ENCODE data around the gene KIF4B.
"Not testable (repeated sequence)": the region's sequence is repeated elsewhere in the genome, so short reads cannot be mapped to it uniquely, and the experiment has no call there.

The KIF4B gene

DNA sequence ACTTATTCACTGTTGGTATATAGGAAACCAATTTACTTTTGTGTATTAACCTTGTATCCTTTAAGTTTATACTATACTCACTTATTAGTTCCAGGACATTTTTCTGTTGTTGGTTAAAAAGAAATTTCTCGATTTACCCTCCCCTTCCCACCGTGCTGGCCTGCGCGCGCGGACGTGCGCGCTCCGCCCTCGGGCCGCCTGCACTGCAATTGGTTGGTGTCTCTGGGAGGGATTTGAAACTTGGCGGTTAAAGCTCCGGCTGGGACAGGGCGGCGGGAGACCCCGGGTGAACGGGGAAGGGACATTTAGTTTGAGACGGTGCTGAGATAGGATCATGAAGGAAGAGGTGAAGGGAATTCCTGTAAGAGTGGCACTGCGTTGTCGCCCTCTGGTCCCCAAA lies at the start of gene KIF4B:
TSS of gene KIF4B (plus strand) at position 230 of the 400 bp plus-strand sequence. CDS start at position 335, 105 bp downstream.
- no peaks in the 10 kb centered on the region for H3K36me3 ChIP-seq (ENCODE audit: control insufficient read depth in 2 of 2, insufficient read depth in 2 of 2, low read length in 2 of 2)
- H3K4me3 ChIP-seq (ENCODE audit: low read length in 2 of 2): no peak within 1 kb of the TSS
- no peak within 1 kb of the TSS for H3K27ac ChIP-seq (ENCODE audit: low read depth in 2 of 2, low read length in 2 of 2)
- no peaks in the 10 kb centered on the region for H3K4me1 ChIP-seq (ENCODE audit: control insufficient read depth in 2 of 2, insufficient read depth in 2 of 2, low read length in 2 of 2)
- H3K9ac ChIP-seq (ENCODE audit: low read depth in 1 of 2, low read length in 2 of 2): no peak within 1 kb of the TSS
- H3K27me3 ChIP-seq (ENCODE audit: control insufficient read depth in 2 of 2, insufficient read depth in 2 of 2, low read length in 2 of 2): no peaks in the 10 kb centered on the region
- H3K9me3 ChIP-seq (ENCODE audit: control insufficient read depth in 2 of 2, low read length in 2 of 2): no peaks in the 10 kb centered on the region

DNA sequence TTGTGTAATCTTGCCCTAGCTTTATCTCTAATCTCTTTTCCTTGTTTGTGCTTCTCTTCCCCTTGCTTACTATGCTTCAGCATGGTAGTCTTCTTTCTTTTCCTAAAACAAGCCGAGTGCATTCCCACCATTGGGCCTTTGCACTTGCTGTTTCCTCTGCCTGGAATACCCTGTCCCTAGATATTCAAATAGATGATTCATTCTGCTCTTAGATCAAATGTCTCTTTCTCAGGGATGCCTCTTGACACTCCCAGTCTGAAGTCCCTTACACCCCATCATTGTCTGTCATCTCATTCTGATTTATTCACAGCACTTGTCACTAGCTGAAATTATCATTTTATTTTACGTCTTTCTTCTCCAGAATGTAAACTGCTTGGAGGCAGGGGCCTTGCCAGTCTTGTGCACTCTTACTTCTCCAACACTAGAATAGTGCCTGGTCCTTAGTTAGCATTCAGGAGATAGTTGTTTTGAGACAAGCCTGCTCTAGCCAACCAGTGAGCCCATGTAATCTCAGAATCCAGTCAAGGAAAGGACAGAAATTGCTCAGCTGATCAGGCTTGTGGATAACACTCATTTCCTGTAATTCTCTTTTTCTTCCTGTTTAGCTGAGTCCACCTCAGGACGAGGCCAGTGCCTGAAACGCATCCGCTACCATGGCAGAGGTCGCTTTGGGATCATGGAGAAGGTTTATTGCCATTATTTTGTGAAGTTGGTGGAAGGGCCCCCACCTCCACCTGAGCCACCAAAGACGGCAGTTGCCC lies 47.3 kb upstream of the KIF4B start:
- Histone ChIP-seq H3K9me3 (ENCODE audit: control insufficient read depth in 2 of 2, low read length in 2 of 2) (no peaks in the 10 kb centered on the region), H3K27me3 (ENCODE audit: control insufficient read depth in 2 of 2, insufficient read depth in 2 of 2, low read length in 2 of 2) (no peaks in the 10 kb centered on the region), H3K4me3 (ENCODE audit: low read length in 2 of 2) (no peak overlapping the region), H3K4me1 (ENCODE audit: control insufficient read depth in 2 of 2, insufficient read depth in 2 of 2, low read length in 2 of 2) (no peaks in the 10 kb centered on the region), H3K27ac (ENCODE audit: low read depth in 2 of 2, low read length in 2 of 2) (no peak overlapping the region), H3K9ac (ENCODE audit: low read depth in 1 of 2, low read length in 2 of 2) (no peak overlapping the region), H3K36me3 (ENCODE audit: control insufficient read depth in 2 of 2, insufficient read depth in 2 of 2, low read length in 2 of 2) (peaks cover 24 to 25% of the 10 kb centered on the region in 2 donors)

GRCh38 chr5:154966874-154967273 lies 46.7 kb upstream of the KIF4B start:
- Histone ChIP-seq H3K36me3 (ENCODE audit: control insufficient read depth in 2 of 2, insufficient read depth in 2 of 2, low read length in 2 of 2) (peaks cover 18 to 22% of the 10 kb centered on the region in 2 donors), H3K4me3 (ENCODE audit: low read length in 2 of 2) (no peak overlapping the region), H3K27ac (ENCODE audit: low read depth in 2 of 2, low read length in 2 of 2) (no peak overlapping the region), H3K27me3 (ENCODE audit: control insufficient read depth in 2 of 2, insufficient read depth in 2 of 2, low read length in 2 of 2) (no peaks in the 10 kb centered on the region), H3K9ac (ENCODE audit: low read depth in 1 of 2, low read length in 2 of 2) (no peak overlapping the region), H3K4me1 (ENCODE audit: control insufficient read depth in 2 of 2, insufficient read depth in 2 of 2, low read length in 2 of 2) (no peaks in the 10 kb centered on the region), H3K9me3 (ENCODE audit: control insufficient read depth in 2 of 2, low read length in 2 of 2) (no peaks in the 10 kb centered on the region)

DNA sequence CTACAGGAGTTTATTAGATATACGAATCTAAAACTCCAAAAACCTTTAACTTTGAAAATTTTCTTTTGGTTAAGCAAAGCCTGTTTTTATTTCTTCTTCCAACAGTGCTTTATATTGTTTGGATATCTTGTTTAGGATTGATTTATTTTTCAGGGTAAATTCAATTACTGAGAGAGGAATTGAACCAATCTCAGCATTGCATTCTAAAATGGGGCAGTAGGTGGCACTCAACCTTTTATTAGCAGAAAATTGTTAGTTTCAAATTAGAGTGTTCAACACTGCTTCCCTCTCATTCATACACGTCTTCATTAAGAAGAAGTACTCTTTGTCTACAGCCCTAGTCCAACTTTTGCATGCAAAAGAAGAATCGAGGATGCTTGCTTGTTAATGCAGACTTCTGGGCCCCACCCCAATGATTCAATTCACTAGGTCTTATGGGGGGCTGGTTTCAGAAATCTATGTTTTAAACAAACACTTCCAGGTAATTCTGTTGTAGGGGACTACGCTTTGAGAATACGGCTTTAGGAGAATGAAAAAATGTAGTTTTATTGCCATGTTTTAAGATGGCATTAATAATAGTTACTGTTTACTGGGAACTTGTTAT lies 46.0 kb upstream of the KIF4B start:
- no peaks in the 10 kb centered on the region for H3K27me3 ChIP-seq (ENCODE audit: control insufficient read depth in 2 of 2, insufficient read depth in 2 of 2, low read length in 2 of 2)
- H3K27ac ChIP-seq (ENCODE audit: low read depth in 2 of 2, low read length in 2 of 2): no peak overlapping the region
- H3K4me1 ChIP-seq (ENCODE audit: control insufficient read depth in 2 of 2, insufficient read depth in 2 of 2, low read length in 2 of 2): no peaks in the 10 kb centered on the region
- peaks cover 18 to 22% of the 10 kb centered on the region in 2 donors for H3K36me3 ChIP-seq (ENCODE audit: control insufficient read depth in 2 of 2, insufficient read depth in 2 of 2, low read length in 2 of 2)
- no peak overlapping the region for H3K4me3 ChIP-seq (ENCODE audit: low read length in 2 of 2)
- no peaks in the 10 kb centered on the region for H3K9me3 ChIP-seq (ENCODE audit: control insufficient read depth in 2 of 2, low read length in 2 of 2)
- no peak overlapping the region for H3K9ac ChIP-seq (ENCODE audit: low read depth in 1 of 2, low read length in 2 of 2)

DNA sequence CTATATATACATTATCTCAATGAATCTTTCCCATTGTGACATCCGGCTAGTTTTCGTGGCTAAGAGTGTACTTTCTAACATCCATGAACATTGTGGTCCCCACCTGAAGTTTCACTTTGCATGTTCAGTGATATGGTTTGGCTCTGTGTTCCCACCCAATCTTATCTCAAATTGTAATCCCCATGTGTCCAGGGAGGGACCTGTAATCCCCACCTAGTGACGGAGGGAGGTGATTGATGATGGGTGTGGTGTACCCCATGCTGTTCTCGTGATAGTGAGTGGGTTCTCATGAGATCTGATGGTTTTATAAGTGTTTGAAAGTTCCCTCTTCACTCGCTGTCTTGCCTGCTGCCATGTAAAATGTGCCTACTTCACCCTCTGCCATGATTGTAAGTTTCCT lies 44.6 kb upstream of the KIF4B start:
- Histone ChIP-seq H3K4me3 (ENCODE audit: low read length in 2 of 2) (no peak overlapping the region), H3K9ac (ENCODE audit: low read depth in 1 of 2, low read length in 2 of 2) (no peak overlapping the region), H3K27me3 (ENCODE audit: control insufficient read depth in 2 of 2, insufficient read depth in 2 of 2, low read length in 2 of 2) (no peaks in the 10 kb centered on the region), H3K36me3 (ENCODE audit: control insufficient read depth in 2 of 2, insufficient read depth in 2 of 2, low read length in 2 of 2) (peaks cover 18 to 22% of the 10 kb centered on the region in 2 donors), H3K4me1 (ENCODE audit: control insufficient read depth in 2 of 2, insufficient read depth in 2 of 2, low read length in 2 of 2) (no peaks in the 10 kb centered on the region), H3K9me3 (ENCODE audit: control insufficient read depth in 2 of 2, low read length in 2 of 2) (no peaks in the 10 kb centered on the region), H3K27ac (ENCODE audit: low read depth in 2 of 2, low read length in 2 of 2) (no peak overlapping the region)

GRCh38 chr5:154970759-154971158 lies 42.8 kb upstream of the KIF4B start:
- Histone ChIP-seq H3K36me3 (ENCODE audit: control insufficient read depth in 2 of 2, insufficient read depth in 2 of 2, low read length in 2 of 2) (peaks cover 16 to 22% of the 10 kb centered on the region in 2 donors), H3K27ac (ENCODE audit: low read depth in 2 of 2, low read length in 2 of 2) (no peak overlapping the region), H3K9ac (ENCODE audit: low read depth in 1 of 2, low read length in 2 of 2) (no peak overlapping the region), H3K4me3 (ENCODE audit: low read length in 2 of 2) (no peak overlapping the region), H3K27me3 (ENCODE audit: control insufficient read depth in 2 of 2, insufficient read depth in 2 of 2, low read length in 2 of 2) (no peaks in the 10 kb centered on the region), H3K4me1 (ENCODE audit: control insufficient read depth in 2 of 2, insufficient read depth in 2 of 2, low read length in 2 of 2) (no peaks in the 10 kb centered on the region), H3K9me3 (ENCODE audit: control insufficient read depth in 2 of 2, low read length in 2 of 2) (no peaks in the 10 kb centered on the region)

DNA sequence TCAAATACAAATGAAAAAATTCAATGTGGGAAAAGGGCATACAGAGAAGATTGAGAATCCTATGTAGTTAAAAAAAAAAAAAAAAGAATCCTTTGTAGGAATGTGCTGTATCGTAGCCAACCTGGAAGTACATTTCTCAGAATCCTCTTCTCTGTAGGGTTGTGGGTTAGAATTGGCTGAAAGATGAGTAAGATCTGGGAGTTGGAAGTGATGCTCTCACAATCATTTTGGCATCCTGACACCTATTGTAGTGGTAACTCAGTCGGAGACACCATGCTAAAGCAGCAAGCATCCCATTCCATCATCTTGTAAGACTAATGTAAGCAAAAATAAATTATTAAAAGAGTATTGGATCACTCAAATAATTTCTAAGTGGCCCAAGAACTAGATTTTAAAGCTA lies 42.1 kb upstream of the KIF4B start:
- Histone ChIP-seq H3K4me3 (ENCODE audit: low read length in 2 of 2) (no peak overlapping the region), H3K36me3 (ENCODE audit: control insufficient read depth in 2 of 2, insufficient read depth in 2 of 2, low read length in 2 of 2) (peaks cover 13 to 20% of the 10 kb centered on the region in 2 donors), H3K27ac (ENCODE audit: low read depth in 2 of 2, low read length in 2 of 2) (no peak overlapping the region), H3K9ac (ENCODE audit: low read depth in 1 of 2, low read length in 2 of 2) (no peak overlapping the region), H3K27me3 (ENCODE audit: control insufficient read depth in 2 of 2, insufficient read depth in 2 of 2, low read length in 2 of 2) (no peaks in the 10 kb centered on the region), H3K4me1 (ENCODE audit: control insufficient read depth in 2 of 2, insufficient read depth in 2 of 2, low read length in 2 of 2) (no peaks in the 10 kb centered on the region), H3K9me3 (ENCODE audit: control insufficient read depth in 2 of 2, low read length in 2 of 2) (no peaks in the 10 kb centered on the region)

- H3K4me1 ChIP-seq (ENCODE audit: control insufficient read depth in 2 of 2, insufficient read depth in 2 of 2, low read length in 2 of 2): no peaks in the 10 kb centered on the region
- no peaks in the 10 kb centered on the region for H3K27me3 ChIP-seq (ENCODE audit: control insufficient read depth in 2 of 2, insufficient read depth in 2 of 2, low read length in 2 of 2)
- H3K4me3 ChIP-seq (ENCODE audit: low read length in 2 of 2): no peak overlapping the region
- no peaks in the 10 kb centered on the region for H3K9me3 ChIP-seq (ENCODE audit: control insufficient read depth in 2 of 2, low read length in 2 of 2)
- no peak overlapping the region for H3K27ac ChIP-seq (ENCODE audit: low read depth in 2 of 2, low read length in 2 of 2)
- H3K9ac ChIP-seq (ENCODE audit: low read depth in 1 of 2, low read length in 2 of 2): no peak overlapping the region
- H3K36me3 ChIP-seq (ENCODE audit: control insufficient read depth in 2 of 2, insufficient read depth in 2 of 2, low read length in 2 of 2): peaks cover 6 to 13% of the 10 kb centered on the region in 2 donors
Measured at GRCh38 chr5:154972476-154973080, 41.0 kb upstream of the KIF4B start.

DNA sequence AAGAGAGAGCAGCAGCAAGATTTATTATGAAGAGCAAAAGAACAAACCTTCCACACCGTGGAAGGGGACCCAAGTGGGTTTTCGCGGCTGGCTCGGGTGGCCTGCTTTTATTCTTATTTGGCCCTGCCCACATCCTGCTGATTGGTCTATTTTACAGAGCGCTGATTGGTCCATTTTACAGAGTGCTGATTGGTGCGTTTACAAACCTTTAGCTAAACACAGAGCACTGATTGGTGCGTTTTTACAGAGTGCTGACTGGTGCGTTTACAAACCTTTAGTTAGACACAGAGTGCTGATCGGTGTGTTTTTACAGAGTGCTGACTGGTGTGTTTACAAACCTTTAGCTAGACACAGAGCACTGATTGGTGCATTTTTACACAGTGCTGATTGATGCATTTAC lies 37.5 kb upstream of the KIF4B start:
- H3K4me3 ChIP-seq (ENCODE audit: low read length in 2 of 2); H3K27ac ChIP-seq (ENCODE audit: low read depth in 2 of 2, low read length in 2 of 2); H3K27me3 ChIP-seq (ENCODE audit: control insufficient read depth in 2 of 2, insufficient read depth in 2 of 2, low read length in 2 of 2); H3K9me3 ChIP-seq (ENCODE audit: control insufficient read depth in 2 of 2, low read length in 2 of 2); H3K9ac ChIP-seq (ENCODE audit: low read depth in 1 of 2, low read length in 2 of 2); H3K4me1 ChIP-seq (ENCODE audit: control insufficient read depth in 2 of 2, insufficient read depth in 2 of 2, low read length in 2 of 2); H3K36me3 ChIP-seq (ENCODE audit: control insufficient read depth in 2 of 2, insufficient read depth in 2 of 2, low read length in 2 of 2): not testable (repeated sequence)

GRCh38 chr5:154977409-154977808 lies 36.1 kb upstream of the KIF4B start:
- H3K36me3 ChIP-seq (ENCODE audit: control insufficient read depth in 2 of 2, insufficient read depth in 2 of 2, low read length in 2 of 2): no peaks in the 10 kb centered on the region
- no peaks in the 10 kb centered on the region for H3K4me1 ChIP-seq (ENCODE audit: control insufficient read depth in 2 of 2, insufficient read depth in 2 of 2, low read length in 2 of 2)
- H3K9me3 ChIP-seq (ENCODE audit: control insufficient read depth in 2 of 2, low read length in 2 of 2): no peaks in the 10 kb centered on the region
- no peak overlapping the region for H3K27ac ChIP-seq (ENCODE audit: low read depth in 2 of 2, low read length in 2 of 2)
- no peaks in the 10 kb centered on the region for H3K27me3 ChIP-seq (ENCODE audit: control insufficient read depth in 2 of 2, insufficient read depth in 2 of 2, low read length in 2 of 2)
- H3K9ac ChIP-seq (ENCODE audit: low read depth in 1 of 2, low read length in 2 of 2): no peak overlapping the region
- H3K4me3 ChIP-seq (ENCODE audit: low read length in 2 of 2): no peak overlapping the region
